IMR-90 (cell line): ENCODE results near the gene PLEKHB1. TPM values are rescaled to one million over a fixed set of nuclear protein-coding genes. Genes with fewer than 3 reads are reported as not detected.

Experiments used
- ATAC-seq: fragments of 200-7000 bp; cut with Tn5 transposase; 2 replicates; pipeline ENCODE4 v1.9.1; 2020; ENCODE audit warnings: low read depth, mild to moderate bottlenecking, moderate library complexity
- BruUV-seq: library from RNA; stranded (reverse); fragments of 400-500 nt; replicated peaks from 2 replicates; lab custom pipeline; 2021; lab: Mats Ljungman, UMichigan
- CTCF ChIA-PET: fragments of 300-600 bp; formaldehyde crosslinking; extraction: SDS; loops from one replicate; lab custom pipeline; 2021; ENCODE audit warnings: antibody characterized with exemption; lab: Yijun Ruan, JAX
- POLR2A ChIA-PET: fragments of 300-600 bp; sonication (Branson Sonifier 250); formaldehyde crosslinking; loops from one replicate; lab custom pipeline; 2022; ENCODE audit warnings: antibody characterized with exemption; ENCODE audit not compliant: unreplicated experiment; lab: Charles Lee
- DNase-seq: peaks from one replicate; pipeline ENCODE4 v3.0.0; 2013
- H2AFZ ChIP-seq: replicated peaks from 2 replicates; pipeline ENCODE3; 2013; ENCODE audit warnings: low read length, mild to moderate bottlenecking; ENCODE audit not compliant: poor library complexity
- H2AK5ac ChIP-seq: 2 replicates; pipeline ENCODE4 v1.6.1; 2013; ENCODE audit warnings: low read depth, low read length, inconsistent platforms
- H2AK9ac ChIP-seq: replicated peaks from 2 replicates; pipeline ENCODE3; 2013; ENCODE audit warnings: mild to moderate bottlenecking, low read depth, low read length, moderate library complexity; ENCODE audit not compliant: poor library complexity
- H2BK120ac ChIP-seq: 2 replicates; pipeline ENCODE4 v1.6.1; 2013; ENCODE audit warnings: low read depth, low read length, inconsistent platforms
- H2BK15ac ChIP-seq: 3 replicates; pipeline ENCODE4 v1.6.1; 2013; ENCODE audit warnings: low read depth, low read length, inconsistent platforms
- H2BK20ac ChIP-seq: 2 replicates; pipeline ENCODE4 v1.6.1; 2013; ENCODE audit warnings: low read depth, mild to moderate bottlenecking, inconsistent platforms, low read length, moderate library complexity
- H2BK5ac ChIP-seq: 2 replicates; pipeline ENCODE4 v1.6.1; 2013; ENCODE audit warnings: mild to moderate bottlenecking, low read depth, low read length, inconsistent platforms; ENCODE audit not compliant: poor library complexity, severe bottlenecking
- H3K14ac ChIP-seq: replicated peaks from 2 replicates; pipeline ENCODE4 v1.6.1; 2013; ENCODE audit warnings: low read depth, low read length, inconsistent platforms
- H3K18ac ChIP-seq: 2 replicates; pipeline ENCODE4 v1.6.1; 2013; ENCODE audit warnings: low read depth, low read length, control low read depth
- H3K23ac ChIP-seq: 2 replicates; pipeline ENCODE4 v1.6.1; 2013; ENCODE audit warnings: low read depth, low read length, inconsistent platforms
- H3K27ac ChIP-seq: 2 replicates; pipeline ENCODE4 v1.5.1; 2013; ENCODE audit warnings: mild to moderate bottlenecking, control low read depth, low read length; ENCODE audit not compliant: insufficient read depth
- H3K27me3 ChIP-seq: 2 replicates; pipeline ENCODE4 v1.6.1; 2013; ENCODE audit warnings: low read length; ENCODE audit not compliant: control insufficient read depth, insufficient read depth
- H3K36me3 ChIP-seq: 2 replicates; pipeline ENCODE4 v1.6.1; 2013; ENCODE audit warnings: low read length, mixed read lengths; ENCODE audit not compliant: control insufficient read depth, insufficient read depth
- H3K4ac ChIP-seq: 2 replicates; pipeline ENCODE4 v1.6.1; 2013; ENCODE audit warnings: low read depth, low read length, inconsistent platforms
- H3K4me1 ChIP-seq: 2 replicates; pipeline ENCODE4 v1.6.1; 2013; ENCODE audit warnings: low read length, mixed read lengths; ENCODE audit not compliant: control insufficient read depth, insufficient read depth
- H3K4me2 ChIP-seq: 2 replicates; pipeline ENCODE4 v1.6.1; 2013; ENCODE audit warnings: low read depth, mild to moderate bottlenecking, control low read depth, low read length, moderate library complexity
- H3K4me3 ChIP-seq: 2 replicates; pipeline ENCODE4 v1.5.1; 2013; ENCODE audit warnings: low read depth, mild to moderate bottlenecking, control low read depth, low read length, moderate library complexity; ENCODE audit not compliant: insufficient read depth
- H3K56ac ChIP-seq: 2 replicates; pipeline ENCODE4 v1.6.1; 2013; ENCODE audit warnings: low read length, inconsistent platforms; ENCODE audit not compliant: insufficient read depth; ENCODE audit errors: extremely low read depth
- H3K79me1 ChIP-seq, 2 experiments: 2 replicates each; pipeline ENCODE4 v1.6.1; 2013; ENCODE audit warnings: low read length in 2 of 2, inconsistent platforms in 1 of 2, low read depth in 1 of 2
- H3K9ac ChIP-seq: 2 replicates; pipeline ENCODE4 v1.6.1; 2013; ENCODE audit warnings: low read depth, low read length, control low read depth
- H3K9me1 ChIP-seq: 2 replicates; pipeline ENCODE4 v1.6.1; 2013; ENCODE audit warnings: low read length, inconsistent platforms; ENCODE audit not compliant: insufficient read depth
- H3K9me3 ChIP-seq: 2 replicates; pipeline ENCODE4 v1.6.1; 2013; ENCODE audit warnings: low read length; ENCODE audit not compliant: control insufficient read depth, insufficient read depth
- H4K20me1 ChIP-seq: 2 replicates; pipeline ENCODE4 v1.6.1; 2013; ENCODE audit warnings: low read length, inconsistent platforms; ENCODE audit not compliant: insufficient read depth
- H4K5ac ChIP-seq: 2 replicates; pipeline ENCODE4 v1.6.1; 2013; ENCODE audit warnings: mild to moderate bottlenecking, low read depth, low read length, control low read depth
- H4K8ac ChIP-seq, 2 experiments: 2 replicates each; pipeline ENCODE4 v1.6.1; 2013; ENCODE audit warnings: low read depth in 2 of 2, low read length in 2 of 2, control low read depth in 1 of 2, inconsistent platforms in 1 of 2
- H4K91ac ChIP-seq: 2 replicates; pipeline ENCODE4 v1.6.1; 2013; ENCODE audit warnings: low read depth, low read length, inconsistent platforms; ENCODE audit not compliant: insufficient read depth
- POLR2A ChIP-seq: IDR thresholded peaks from 2 replicates; pipeline ENCODE4 v1.6.1; 2012; ENCODE audit warnings: mild to moderate bottlenecking, low read depth, low read length
- RFX5 ChIP-seq: IDR thresholded peaks from 2 replicates; pipeline ENCODE4 v1.8.0; 2012; ENCODE audit warnings: low read depth, mild to moderate bottlenecking, low read length, moderate library complexity
- WGBS, 2 experiments: methylation state at CpG; one replicate each; pipeline versions ENCODE4 v1.1.5 to v1.1.7; 2013; ENCODE audit warnings: missing lambda C conversion rate in 2 of 2; ENCODE audit not compliant: insufficient read length in 1 of 2; ENCODE audit errors: extremely low coverage in 2 of 2; 5-methylcytosine and 5-hydroxymethylcytosine counted together
- dilution Hi-C: fragments of 300-500 bp; cut with HindIII; formaldehyde crosslinking; loops from one replicate; pipeline ENCODE4 v1.14.3; 2018; ENCODE audit warnings: low sequenced_read_pairs; ENCODE audit not compliant: unreplicated experiment
- in situ Hi-C: fragments of 300-500 bp; cut with MboI; formaldehyde crosslinking; loops from 3 replicates; pipeline ENCODE4 v1.14.3; 2019; ENCODE audit warnings: low sequenced_read_pairs, inconsistent platforms, mixed read lengths
- intact Hi-C: fragments of 100-400 bp; cut with micrococcal nuclease; formaldehyde crosslinking; loops from 2 replicates; pipeline ENCODE4 v1.10.0; 2022
- polyA plus RNA-seq, 3 experiments: library from polyadenylated mRNA; depleted of rRNA; stranded (reverse); fragments of >200 nt; gene quantifications; 2 replicates each; pipeline ENCODE4 v1.2.3, GENCODE V29; 2012; ENCODE audit warnings: low replicate concordance in 1 of 3
- total RNA-seq: library from RNA; depleted of rRNA; stranded (reverse); fragments of >200 nt; gene quantifications from 2 replicates; pipeline ENCODE4 v1.2.3, GENCODE V29; 2012

PLEKHB1 gene
- total and polyA plus RNA-seq, 2 of the 4 experiments (the other 2 are of a cell fraction): 0.36 to 0.86 TPM

GRCh38 chr11:73660497-73661034 is 14.2 kb downstream of the PLEKHB1 start:
- no peak overlapping the region for H2BK15ac ChIP-seq
- no peak overlapping the region for H3K23ac ChIP-seq
- no peak overlapping the region for H3K18ac ChIP-seq
- TF ChIP-seq POLR2A (0 out of 2 replicates have a peak, but pooled peaks have one; percentile 1), RFX5 (no peak)
- H3K79me1 ChIP-seq: no peaks in the 10 kb centered on the region
- peak overlapping the region; percentile 97 for H2AFZ ChIP-seq
- dilution Hi-C loops (no loop called here), in situ Hi-C loops (loop anchor here (5.0 kb wide), 1 partner anchor 33 kb away; no protein-coding TSS in a partner anchor), intact Hi-C loops (loop anchor here (1.0 to 2.0 kb wide), 6 partner anchors 35 to 354 kb away; partner anchors contain the start of gene FAM168A)
- 0 out of 2 replicates have a peak overlapping the region, but pooled peaks have one; percentile 8 for H3K9ac ChIP-seq
- H3K4me2 ChIP-seq: peak overlapping the region; percentile 75
- H4K20me1 ChIP-seq: no peaks in the 10 kb centered on the region
- H3K36me3 ChIP-seq: no peaks in the 10 kb centered on the region
- no peak overlapping the region for H2AK5ac ChIP-seq
- no peaks in the 10 kb centered on the region for H3K27me3 ChIP-seq
- ChIA-PET CTCF (interaction anchor here (0.6 to 4.8 kb wide), 12 partner anchors 22 to 325 kb away, joined by 3 to 31 read pairs (median 4); no protein-coding TSS in a partner anchor), POLR2A (no interaction called here)
- H2AK9ac ChIP-seq: peak overlapping the region; percentile 77
- H3K4me1 ChIP-seq: peaks cover 3% of the 10 kb centered on the region; the same call in 1 of the 2 replicates
- DNase-seq (no peak), ATAC-seq (no peak)
- H3K9me1 ChIP-seq: peaks cover 9% of the 10 kb centered on the region
- H2BK120ac ChIP-seq: no peak overlapping the region
- no peak overlapping the region for H4K91ac ChIP-seq
- H2BK5ac ChIP-seq: no peak overlapping the region
- H3K14ac ChIP-seq: peak overlapping the region; percentile 67
- 0 out of 2 replicates have a peak overlapping the region, but pooled peaks have one; percentile 5 for H3K4ac ChIP-seq
- no peak overlapping the region for H3K27ac ChIP-seq
- no peak overlapping the region for H4K5ac ChIP-seq
- no peak overlapping the region for H3K56ac ChIP-seq
- H3K4me3 ChIP-seq: peak overlapping the region; percentile 25
- no peaks in the 10 kb centered on the region for H3K9me3 ChIP-seq
- 36% methylated on average over 8 of the region's 25 CpGs; no CpG with 5 or more reads in 1 of the 2 experiments for WGBS, 2 experiments
- H4K8ac ChIP-seq: peak overlapping the region in 1 of 2 experiments; percentile 70; a peak in 1 of 4 replicates
- no TSS peak for BruUV-seq
- H2BK20ac ChIP-seq: no peak overlapping the region
